GM23338 (cell line): ENCODE data around the gene ADAM10. TPM values are rescaled to one million over a fixed set of nuclear protein-coding genes. Genes with fewer than 3 reads are reported as not detected.

Experiments
- ATAC-seq: fragments of 200-7000 bp; cut with Tn5 transposase; 3 replicates; pipeline ENCODE4 v1.9.1; 2020
- DNase-seq: peaks from one replicate; pipeline ENCODE4 v3.0.0-alpha.2; 2015; ENCODE audit warnings: low spot score
- H2AFZ ChIP-seq: fragments of 200-600 bp; sonication (generic); 2 replicates; pipeline ENCODE4 v1.8.0; 2016; ENCODE audit warnings: antibody characterized with exemption, mild to moderate bottlenecking, moderate library complexity
- H3F3A ChIP-seq: fragments of 200-600 bp; sonication (generic); replicated peaks from 2 replicates; pipeline ENCODE4 v1.8.0; 2017; ENCODE audit warnings: antibody characterized with exemption, mixed run types, low read depth
- H3K27ac ChIP-seq: fragments of 200-600 bp; sonication (generic); 2 replicates; pipeline ENCODE4 v1.6.1; 2016; ENCODE audit warnings: low read depth
- H3K27me3 ChIP-seq: fragments of 200-600 bp; sonication (generic); 2 replicates; pipeline ENCODE4 v1.8.0; 2016; ENCODE audit warnings: mild to moderate bottlenecking, mixed run types, moderate library complexity; ENCODE audit not compliant: insufficient read depth
- H3K36me3 ChIP-seq: fragments of 200-600 bp; sonication (generic); 2 replicates; pipeline ENCODE4 v1.8.0; 2016; ENCODE audit warnings: mild to moderate bottlenecking; ENCODE audit not compliant: insufficient read depth
- H3K4me1 ChIP-seq: fragments of 200-600 bp; sonication (generic); 2 replicates; pipeline ENCODE4 v1.8.0; 2016; ENCODE audit warnings: mild to moderate bottlenecking, moderate library complexity; ENCODE audit not compliant: insufficient read depth
- H3K4me2 ChIP-seq: fragments of 200-600 bp; sonication (generic); 2 replicates; pipeline ENCODE4 v1.7.1; 2017; ENCODE audit warnings: mixed run types
- H3K4me3 ChIP-seq: fragments of 200-600 bp; sonication (generic); 2 replicates; pipeline ENCODE4 v1.6.1; 2016; ENCODE audit warnings: mixed run types
- H3K79me2 ChIP-seq: fragments of 200-600 bp; sonication (generic); replicated peaks from 2 replicates; pipeline ENCODE4 v1.8.0; 2017; ENCODE audit warnings: mild to moderate bottlenecking; ENCODE audit not compliant: insufficient read depth
- H3K9me2 ChIP-seq: fragments of 200-600 bp; sonication (generic); 2 replicates; pipeline ENCODE4 v1.8.0; 2017; ENCODE audit not compliant: insufficient read depth
- H4K20me1 ChIP-seq: fragments of 200-600 bp; sonication (generic); replicated peaks from 2 replicates; pipeline ENCODE4 v1.8.0; 2017; ENCODE audit warnings: mild to moderate bottlenecking; ENCODE audit not compliant: insufficient read depth
- H3K27ac Mint-ChIP-seq: 2 replicates; pipeline ENCODE4 v1.8.0; 2020; ENCODE audit warnings: inconsistent platforms, mild to moderate bottlenecking, moderate library complexity, mixed read lengths
- H3K27me3 Mint-ChIP-seq: 3 replicates; pipeline ENCODE4 v1.8.0; 2022; ENCODE audit warnings: low read depth, mild to moderate bottlenecking, moderate library complexity, mixed read lengths, inconsistent platforms; ENCODE audit not compliant: insufficient read depth, poor library complexity
- H3K36me3 Mint-ChIP-seq: 3 replicates; pipeline ENCODE4 v1.8.0; 2021; ENCODE audit warnings: low read depth, mild to moderate bottlenecking, inconsistent platforms, moderate library complexity, mixed read lengths
- H3K4me1 Mint-ChIP-seq: 3 replicates; pipeline ENCODE4 v1.8.0; 2020; ENCODE audit warnings: mild to moderate bottlenecking, inconsistent platforms, mixed read lengths
- H3K4me3 Mint-ChIP-seq: 3 replicates; pipeline ENCODE4 v1.8.0; 2021; ENCODE audit warnings: moderate library complexity, mild to moderate bottlenecking, inconsistent platforms, mixed read lengths
- H3K9me3 Mint-ChIP-seq: 3 replicates; pipeline ENCODE4 v1.8.0; 2020; ENCODE audit warnings: moderate library complexity, mild to moderate bottlenecking, inconsistent platforms, mixed read lengths
- CREB1 ChIP-seq: fragments of 250-450 bp; sonication (Bioruptor Pico); IDR thresholded peaks from 2 replicates; pipeline ENCODE4 v1.5.0; 2020; ENCODE audit warnings: low read depth, mild to moderate bottlenecking, moderate library complexity
- CTCF ChIP-seq, 2 experiments: fragments of 200-600 bp in 1 of 2; sonication (generic) in 1 of 2; conservative IDR thresholded peaks; 2 replicates each; pipeline versions ENCODE4 v1.5.1 to v1.6.1; 2016 to 2017; ENCODE audit warnings: antibody characterized with exemption in 2 of 2, low read depth in 2 of 2, mild to moderate bottlenecking in 2 of 2, moderate library complexity in 1 of 2
- EZH2 ChIP-seq: fragments of 200-600 bp; sonication (generic); IDR thresholded peaks from one replicate; pipeline ENCODE4 v1.8.0; 2017; ENCODE audit warnings: antibody characterized with exemption, mild to moderate bottlenecking, low read depth; ENCODE audit not compliant: unreplicated experiment
- EZH2phosphoT487 ChIP-seq: fragments of 200-600 bp; sonication (generic); IDR thresholded peaks from one replicate; pipeline ENCODE4 v1.8.1; 2018; ENCODE audit warnings: antibody characterized with exemption; ENCODE audit not compliant: unreplicated experiment
- JUNB ChIP-seq: IDR thresholded peaks from one replicate; pipeline ENCODE4 v1.6.1; 2016; ENCODE audit warnings: antibody characterized with exemption; ENCODE audit not compliant: unreplicated experiment
- NANOG ChIP-seq: IDR thresholded peaks from 2 replicates; pipeline ENCODE4 v1.6.1; 2016; ENCODE audit warnings: antibody characterized with exemption, borderline replicate concordance
- POLR2AphosphoS5 ChIP-seq: IDR thresholded peaks from 2 replicates; pipeline ENCODE4 v1.6.1; 2016; ENCODE audit warnings: antibody characterized with exemption, low read depth
- REST ChIP-seq: IDR thresholded peaks from one replicate; pipeline ENCODE4 v1.6.1; 2018; ENCODE audit warnings: antibody characterized with exemption; ENCODE audit not compliant: unreplicated experiment
- STAT1 ChIP-seq: IDR thresholded peaks from one replicate; pipeline ENCODE4 v1.6.1; 2016; ENCODE audit warnings: antibody characterized with exemption; ENCODE audit not compliant: unreplicated experiment
- ZNF331 ChIP-seq: fragments of 250-450 bp; sonication (Bioruptor Pico); IDR thresholded peaks from 2 replicates; pipeline ENCODE4 v1.5.0; 2020; ENCODE audit warnings: low read depth, mild to moderate bottlenecking, moderate library complexity
- polyA plus RNA-seq: library from polyadenylated mRNA; unstranded; fragments of >200 nt; fragmentation: Nextera tagmentation; extraction: Ambion mirVana; gene quantifications from 2 replicates; pipeline ENCODE4 v1.2.1, GENCODE V29; 2016
- total RNA-seq: library from RNA; depleted of rRNA; stranded (reverse); fragments of >200 nt; shearing (Covaris generic); gene quantifications from 2 replicates; pipeline ENCODE4 v1.2.3, GENCODE V29; 2014
- TF ChIP-seq, protein P1 (sequence below): IDR thresholded peaks from 2 replicates; pipeline ENCODE4 v1.6.1; 2016; ENCODE audit warnings: antibody characterized with exemption

The ADAM10 gene
- total and polyA plus RNA-seq, 2 experiments from 2014 or later = 25.0 to 114 TPM

DNA sequence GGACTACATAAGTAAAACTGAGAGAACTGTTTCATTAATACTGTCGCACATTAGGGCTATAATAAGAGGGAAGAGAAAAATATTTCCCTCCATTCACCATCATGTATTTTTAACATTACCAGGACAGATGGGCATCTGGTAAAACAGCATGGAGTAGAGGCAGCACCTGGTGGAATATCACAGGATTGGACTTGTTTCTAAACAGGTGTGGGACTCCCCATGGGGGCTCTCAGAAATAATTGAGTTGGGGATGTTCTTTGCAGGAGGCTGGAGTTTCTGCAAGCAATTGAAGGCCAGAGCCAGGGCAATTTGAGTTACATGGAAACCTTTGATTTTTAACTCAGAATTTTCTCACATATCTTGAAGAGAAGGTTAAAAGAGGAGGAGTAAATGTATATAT is 13.2 kb upstream of the ADAM10 start:
- Mint-ChIP-seq H3K27ac (no peak overlapping the region), H3K9me3 (peaks cover 9% of the 10 kb centered on the region), H3K27me3 (peaks cover 7% of the 10 kb centered on the region), H3K36me3 (peaks cover 7% of the 10 kb centered on the region; the same call in 2 of the 3 replicates), H3K4me3 (no peak overlapping the region), H3K4me1 (no peaks in the 10 kb centered on the region)
- H3K4me2 ChIP-seq = no peak overlapping the region
- H3K79me2 ChIP-seq = no peaks in the 10 kb centered on the region
- no peaks in the 10 kb centered on the region for H3K4me1 ChIP-seq
- no peaks in the 10 kb centered on the region; the same call in 1 of the 2 replicates for H3K36me3 ChIP-seq
- ATAC-seq (no peak), DNase-seq (no peak)
- no peaks in the 10 kb centered on the region for H3K9me2 ChIP-seq
- H3F3A ChIP-seq = no peaks in the 10 kb centered on the region
- H2AFZ ChIP-seq = no peak overlapping the region
- no peak for TF ChIP-seq EZH2
- TF ChIP-seq, protein P1, sequence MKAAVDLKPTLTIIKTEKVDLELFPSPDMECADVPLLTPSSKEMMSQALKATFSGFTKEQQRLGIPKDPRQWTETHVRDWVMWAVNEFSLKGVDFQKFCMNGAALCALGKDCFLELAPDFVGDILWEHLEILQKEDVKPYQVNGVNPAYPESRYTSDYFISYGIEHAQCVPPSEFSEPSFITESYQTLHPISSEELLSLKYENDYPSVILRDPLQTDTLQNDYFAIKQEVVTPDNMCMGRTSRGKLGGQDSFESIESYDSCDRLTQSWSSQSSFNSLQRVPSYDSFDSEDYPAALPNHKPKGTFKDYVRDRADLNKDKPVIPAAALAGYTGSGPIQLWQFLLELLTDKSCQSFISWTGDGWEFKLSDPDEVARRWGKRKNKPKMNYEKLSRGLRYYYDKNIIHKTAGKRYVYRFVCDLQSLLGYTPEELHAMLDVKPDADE = no peak
- TF ChIP-seq NANOG = no peak
- TF ChIP-seq CREB1 = no peak
- H3K27me3 ChIP-seq = no peaks in the 10 kb centered on the region
- H3K27ac ChIP-seq = no peak overlapping the region
- no peaks in the 10 kb centered on the region for H4K20me1 ChIP-seq
- H3K4me3 ChIP-seq = no peak overlapping the region

- TF ChIP-seq, protein P1 = no peak
- TF ChIP-seq REST (no peak), CTCF (conservative IDR thresholded peaks at IDR 0.05; ENCODE audit: low read depth in 2 of 2) (no peak), ZNF331 (CRISPR knock-in tag) (no peak), CREB1 (no peak), POLR2AphosphoS5 (no peak), JUNB (no peak), EZH2 (no peak), STAT1 (no peak), EZH2phosphoT487 (no peak)
- Mint-ChIP-seq H3K27me3 (peaks cover 9% of the 10 kb centered on the region), H3K4me3 (no peak overlapping the region), H3K36me3 (peaks cover 7% of the 10 kb centered on the region; the same call in 2 of the 3 replicates), H3K9me3 (peaks cover 9% of the 10 kb centered on the region), H3K4me1 (no peaks in the 10 kb centered on the region), H3K27ac (no peak overlapping the region)
- no peaks in the 10 kb centered on the region for H3K9me2 ChIP-seq
- no peaks in the 10 kb centered on the region for H3K4me1 ChIP-seq
- ATAC-seq = no peak
- H3K4me3 ChIP-seq = no peak overlapping the region
- no peaks in the 10 kb centered on the region; the same call in 1 of the 2 replicates for H3K36me3 ChIP-seq
- no peak overlapping the region for H2AFZ ChIP-seq
- H3K27ac ChIP-seq = no peak overlapping the region
- no peak for DNase-seq
- H3K79me2 ChIP-seq = no peaks in the 10 kb centered on the region
- H3F3A ChIP-seq = no peaks in the 10 kb centered on the region
- no peaks in the 10 kb centered on the region for H4K20me1 ChIP-seq
- no peak overlapping the region for H3K4me2 ChIP-seq
- no peaks in the 10 kb centered on the region for H3K27me3 ChIP-seq
Measured at GRCh38 chr15:58762285-58762684, 12.8 kb upstream of the ADAM10 start.
